Epithelial cell of proximal tubule (primary cell): ENCODE measurements around the gene OR4K13. TPM values are rescaled to one million over a fixed set of nuclear protein-coding genes. Genes with fewer than 3 reads are reported as not detected.

Experiments
- DNase-seq: peaks from one replicate; pipeline ENCODE4 v3.0.0-alpha.2; 2011; ENCODE audit warnings: low read depth
- H3K4me3 ChIP-seq: 2 replicates; pipeline ENCODE4 v1.5.1; 2011; ENCODE audit warnings: low read depth, mild to moderate bottlenecking, low read length
- total RNA-seq: library from RNA; depleted of rRNA; stranded (reverse); fragments of >200 nt; gene quantifications from 2 replicates; pipeline ENCODE4 v1.2.3, GENCODE V29; 2015
- TF ChIP-seq, protein P1 (sequence below): conservative IDR thresholded peaks from 2 replicates; pipeline ENCODE4 v1.5.1; 2012; ENCODE audit warnings: low read depth, mild to moderate bottlenecking, low read length

OR4K13 gene
- total RNA-seq, 1 donor from 2014 or later, result not detected

GRCh38 chr14:20008156-20008555 is 27.7 kb downstream of the OR4K13 start:
- TF ChIP-seq, protein P1, sequence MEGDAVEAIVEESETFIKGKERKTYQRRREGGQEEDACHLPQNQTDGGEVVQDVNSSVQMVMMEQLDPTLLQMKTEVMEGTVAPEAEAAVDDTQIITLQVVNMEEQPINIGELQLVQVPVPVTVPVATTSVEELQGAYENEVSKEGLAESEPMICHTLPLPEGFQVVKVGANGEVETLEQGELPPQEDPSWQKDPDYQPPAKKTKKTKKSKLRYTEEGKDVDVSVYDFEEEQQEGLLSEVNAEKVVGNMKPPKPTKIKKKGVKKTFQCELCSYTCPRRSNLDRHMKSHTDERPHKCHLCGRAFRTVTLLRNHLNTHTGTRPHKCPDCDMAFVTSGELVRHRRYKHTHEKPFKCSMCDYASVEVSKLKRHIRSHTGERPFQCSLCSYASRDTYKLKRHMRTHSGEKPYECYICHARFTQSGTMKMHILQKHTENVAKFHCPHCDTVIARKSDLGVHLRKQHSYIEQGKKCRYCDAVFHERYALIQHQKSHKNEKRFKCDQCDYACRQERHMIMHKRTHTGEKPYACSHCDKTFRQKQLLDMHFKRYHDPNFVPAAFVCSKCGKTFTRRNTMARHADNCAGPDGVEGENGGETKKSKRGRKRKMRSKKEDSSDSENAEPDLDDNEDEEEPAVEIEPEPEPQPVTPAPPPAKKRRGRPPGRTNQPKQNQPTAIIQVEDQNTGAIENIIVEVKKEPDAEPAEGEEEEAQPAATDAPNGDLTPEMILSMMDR, result no peak
- no peak for DNase-seq
- H3K4me3 ChIP-seq, result no peak overlapping the region

DNA sequence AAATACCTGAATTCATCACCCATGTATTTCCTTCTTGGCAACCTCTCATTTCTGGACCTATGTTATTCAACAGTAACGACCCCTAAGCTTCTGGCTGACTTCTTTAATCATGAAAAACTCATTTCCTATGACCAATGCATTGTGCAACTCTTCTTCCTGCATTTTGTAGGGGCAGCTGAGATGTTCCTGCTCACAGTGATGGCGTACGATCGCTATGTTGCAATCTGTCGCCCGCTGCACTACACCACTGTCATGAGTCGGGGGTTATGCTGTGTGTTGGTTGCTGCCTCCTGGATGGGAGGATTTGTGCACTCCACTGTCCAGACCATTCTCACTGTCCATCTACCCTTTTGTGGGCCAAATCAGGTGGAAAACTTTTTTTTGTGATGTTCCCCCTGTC is 33.5 kb downstream of the OR4K13 start:
- no peak overlapping the region for H3K4me3 ChIP-seq
- no peak for DNase-seq
- TF ChIP-seq, protein P1, result no peak

DNA sequence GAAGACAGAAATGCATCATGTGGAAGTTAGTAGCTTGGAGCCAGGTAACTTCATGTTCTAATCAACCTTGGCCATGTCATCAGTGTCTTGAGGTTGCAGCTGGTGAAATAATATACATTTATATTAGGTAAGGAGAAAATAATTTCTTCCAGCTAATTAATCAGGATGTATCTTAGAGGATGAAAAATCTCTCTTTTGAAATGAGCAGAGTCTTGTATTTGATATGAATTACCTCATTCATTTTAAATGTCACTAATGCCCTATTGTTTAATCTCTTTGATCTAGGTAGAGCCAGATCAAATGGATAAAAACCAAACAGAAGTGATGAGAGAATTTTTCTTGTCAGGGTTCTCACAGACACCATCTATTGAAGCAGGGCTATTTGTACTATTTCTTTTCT is 34.0 kb downstream of the OR4K13 start, which contains the start of gene OR4Q2:
TSS of gene OR4Q2 (plus strand) at position 301 of the 400 bp plus-strand sequence.
- no peak within 1 kb of the TSS for H3K4me3 ChIP-seq
- DNase-seq, result no peak
- TF ChIP-seq, protein P1, result no peak

DNA sequence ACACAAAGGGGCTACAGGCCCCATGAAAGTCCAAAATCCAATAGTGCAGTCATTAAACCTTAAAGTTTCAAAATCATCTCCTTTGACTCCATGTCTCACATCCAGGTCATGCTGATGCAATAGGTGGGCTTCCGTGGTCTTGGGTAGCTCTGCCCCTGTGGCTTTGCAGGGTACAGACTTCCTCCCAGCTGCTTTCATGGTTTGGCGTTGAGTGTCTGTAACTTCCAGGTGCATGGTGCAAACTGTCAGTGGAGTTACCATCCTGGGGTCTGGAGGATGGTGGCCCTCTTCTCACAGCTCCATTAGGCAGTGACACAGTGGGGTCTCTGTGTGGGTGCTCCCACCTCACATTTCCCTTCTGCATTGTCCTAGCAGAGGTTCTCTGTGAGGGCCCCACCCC is 42.4 kb downstream of the OR4K13 start:
- H3K4me3 ChIP-seq, result no peak overlapping the region
- TF ChIP-seq, protein P1, result no peak
- no peak for DNase-seq

Other genes starting within 250 kb of the OR4K13 start
- not detected in 2 replicates for gene OR4N2, start 232.3 kb downstream of the OR4K13 start, total RNA-seq
- not detected in 2 replicates for gene OR4K2, start 160.9 kb downstream of the OR4K13 start, total RNA-seq
- not detected in 2 replicates for gene OR4K5, start 115.4 kb downstream of the OR4K13 start, total RNA-seq
- gene OR4K1, start 105.1 kb downstream of the OR4K13 start, total RNA-seq, result not detected in 2 replicates
- not detected in 2 replicates for gene OR4K15, start 60.4 kb downstream of the OR4K13 start, total RNA-seq
- gene OR4Q2, start 33.9 kb downstream of the OR4K13 start, total RNA-seq, result not detected in 2 replicates
- not detected in 2 replicates for gene OR4K14, start 16.7 kb downstream of the OR4K13 start, total RNA-seq
- gene OR4L1, start 24.0 kb upstream of the OR4K13 start, total RNA-seq, result not detected in 2 replicates
- not detected in 2 replicates for gene OR4K17, start 74.7 kb upstream of the OR4K13 start, total RNA-seq
- not detected in 2 replicates for gene OR4N5, start 102.8 kb upstream of the OR4K13 start, total RNA-seq
- gene OR11G2, start 154.9 kb upstream of the OR4K13 start, total RNA-seq, result not detected in 2 replicates
- not detected in 2 replicates for gene OR11H6, start 187.7 kb upstream of the OR4K13 start, total RNA-seq
- not detected in 2 replicates for gene OR11H7, start 192.9 kb upstream of the OR4K13 start, total RNA-seq
- gene OR11H4, start 203.2 kb upstream of the OR4K13 start, total RNA-seq, result not detected in 2 replicates